Activated gamma-delta T cell treated with Interleukin-2 at 50 U/mL for 16 hours (primary cell): Measurements from ENCODE around the gene MELK.

Source experiments
- DNase-seq: peaks from one replicate; pipeline ENCODE4 v3.0.0-alpha.2; 2020

MELK gene

DNA sequence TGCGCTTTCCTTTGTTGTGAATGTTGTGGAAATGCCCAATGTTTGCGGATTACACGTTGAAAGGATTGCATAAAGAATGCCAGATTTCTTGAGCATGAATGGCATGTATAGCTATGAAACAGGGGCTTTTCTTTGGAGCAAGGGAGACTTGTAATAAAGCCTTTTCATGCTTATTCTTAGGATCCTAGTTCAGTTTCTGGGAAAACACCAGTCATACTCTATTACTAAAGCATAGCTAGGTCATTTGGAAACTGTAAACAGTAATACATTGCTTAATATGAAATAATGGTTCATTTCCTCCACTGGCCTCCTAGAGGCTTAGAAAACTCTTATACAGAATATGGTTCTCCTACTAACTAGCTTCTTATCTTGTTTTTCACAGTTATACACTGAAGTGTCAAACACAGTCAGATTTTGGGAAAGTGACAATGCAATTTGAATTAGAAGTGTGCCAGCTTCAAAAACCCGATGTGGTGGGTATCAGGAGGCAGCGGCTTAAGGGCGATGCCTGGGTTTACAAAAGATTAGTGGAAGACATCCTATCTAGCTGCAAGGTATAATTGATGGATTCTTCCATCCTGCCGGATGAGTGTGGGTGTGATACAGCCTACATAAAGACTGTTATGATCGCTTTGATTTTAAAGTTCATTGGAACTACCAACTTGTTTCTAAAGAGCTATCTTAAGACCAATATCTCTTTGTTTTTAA, 104.2 kb downstream of the MELK start:
- no peak for DNase-seq

DNA sequence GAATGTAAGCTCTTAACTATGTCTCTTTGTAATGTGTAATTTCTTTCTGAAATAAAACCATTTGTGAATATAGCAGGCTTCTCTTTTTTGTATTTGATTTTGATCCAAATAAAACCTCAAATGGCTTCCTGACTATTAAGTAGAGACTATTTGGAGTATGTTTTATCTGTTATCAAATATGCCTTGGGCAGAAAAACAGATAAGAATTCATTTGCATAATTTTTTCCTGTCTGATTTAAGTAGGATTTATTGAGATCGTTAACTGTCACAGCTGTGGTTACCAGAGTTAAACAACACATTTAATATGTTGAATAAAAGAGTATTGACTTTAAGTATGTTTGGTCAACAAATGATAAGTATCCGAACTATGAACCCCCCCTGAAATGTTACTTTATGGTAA, 104.9 kb downstream of the MELK start:
- no peak for DNase-seq

DNA sequence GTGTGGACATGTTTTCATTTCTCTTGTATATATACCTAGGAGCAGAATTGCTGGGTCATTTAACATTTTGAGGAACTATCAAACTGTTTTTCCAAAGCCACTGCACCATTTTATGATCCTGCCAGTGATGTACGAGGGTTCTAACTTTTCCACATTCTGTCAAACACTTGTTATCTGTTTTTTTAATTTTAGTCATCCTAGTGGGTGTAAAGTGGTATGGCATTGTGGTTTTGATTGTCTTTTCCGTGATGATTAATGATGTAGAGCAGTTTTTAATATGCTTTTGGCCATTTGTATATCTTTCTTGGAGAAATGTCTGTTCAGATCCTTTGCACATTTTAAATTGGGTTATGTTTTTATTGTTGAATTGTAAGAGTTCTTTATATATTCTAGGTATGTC, 107.0 kb downstream of the MELK start:
- DNase-seq: no peak

DNA sequence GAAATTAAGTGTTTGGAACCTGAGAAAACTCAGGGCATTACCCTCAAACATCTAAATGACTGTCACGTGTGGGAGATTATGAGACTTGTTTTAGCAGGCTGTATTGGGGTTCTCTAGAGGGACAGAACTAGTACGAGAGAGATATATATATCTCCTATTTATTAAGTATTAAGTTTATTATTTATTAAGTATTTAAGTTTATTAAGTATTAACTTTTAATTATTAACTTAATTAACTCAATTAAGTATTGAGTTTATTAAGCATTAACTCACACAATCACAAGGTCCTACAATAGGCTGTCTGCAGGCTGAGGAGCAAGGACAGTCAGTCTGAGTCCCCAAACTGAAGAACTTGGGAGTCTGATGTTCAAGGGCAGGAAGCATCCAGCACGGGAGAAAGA, 113.8 kb downstream of the MELK start:
- DNase-seq: no peak

DNA sequence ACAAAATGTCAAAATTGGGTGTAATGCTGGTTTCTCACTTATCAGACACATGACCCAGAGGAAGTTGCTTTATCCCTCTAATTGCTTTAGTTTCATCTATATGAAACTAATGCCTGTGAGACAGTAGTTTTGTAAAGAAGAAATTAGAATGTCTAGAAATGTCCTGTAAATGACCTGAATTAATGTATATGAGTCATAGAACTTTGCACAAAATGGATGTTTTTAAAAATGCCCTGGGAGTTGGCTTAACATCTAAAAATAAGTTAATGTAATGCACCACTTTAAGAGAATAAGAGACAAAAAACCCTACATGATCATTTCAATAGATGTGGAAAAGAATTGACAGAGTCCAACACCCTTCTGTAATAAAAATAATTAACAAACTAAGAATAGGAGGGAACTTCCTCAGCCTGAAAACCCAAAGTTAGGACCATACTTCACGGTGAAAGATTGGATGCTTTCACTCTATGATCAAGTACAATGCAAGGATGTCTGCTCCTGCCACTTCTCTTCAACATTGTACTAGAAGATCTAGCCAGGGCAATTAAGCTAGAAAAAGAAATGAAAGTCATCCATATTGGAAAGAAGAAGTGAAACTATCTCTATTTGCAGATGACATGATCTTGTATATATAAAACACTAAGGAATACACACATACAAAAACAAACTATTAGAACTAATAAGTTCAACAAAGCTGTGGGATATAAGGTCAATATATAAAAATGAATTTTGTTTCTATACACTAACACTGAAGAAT, 117.9 kb downstream of the MELK start:
- DNase-seq: no peak

DNA sequence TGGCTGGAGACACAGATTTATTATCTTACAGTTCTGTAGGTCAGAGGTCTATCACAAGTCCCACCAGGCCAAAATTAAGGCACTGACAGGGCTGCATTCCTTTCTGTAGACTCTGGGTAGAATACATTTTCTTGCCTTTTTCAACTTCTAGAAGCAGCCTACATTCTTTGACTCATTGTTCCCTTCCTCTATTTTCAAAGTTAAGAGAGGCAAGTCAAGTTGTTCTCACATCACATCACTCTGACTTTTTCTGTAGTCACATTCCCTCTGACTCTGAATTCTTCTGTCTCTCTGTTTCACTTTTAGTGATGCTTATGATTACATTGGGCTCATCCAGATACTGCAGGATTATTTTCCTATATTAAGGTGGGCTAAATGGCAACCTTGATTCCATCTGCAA, 119.0 kb downstream of the MELK start:
- DNase-seq: no peak

DNA sequence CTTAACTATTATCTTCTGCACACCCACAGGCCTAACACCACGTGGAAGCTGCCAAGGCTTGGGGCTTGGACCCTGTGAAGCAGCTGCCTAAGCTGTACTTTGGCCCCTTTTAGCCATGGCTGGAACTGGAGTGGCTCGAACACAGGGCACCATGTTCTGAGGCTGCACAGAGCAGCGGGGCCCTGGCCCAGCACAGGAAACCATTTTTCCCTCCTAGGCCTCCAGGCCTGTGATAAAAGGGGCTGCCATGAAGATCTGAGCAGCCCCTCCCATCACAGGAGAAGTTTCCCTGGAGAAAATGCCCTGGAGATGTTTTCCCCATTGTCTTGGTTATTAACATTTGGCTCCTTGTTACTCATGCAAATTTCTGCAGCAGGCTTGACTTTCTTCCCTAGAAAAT, 126.3 kb downstream of the MELK start:
- no peak for DNase-seq

DNA sequence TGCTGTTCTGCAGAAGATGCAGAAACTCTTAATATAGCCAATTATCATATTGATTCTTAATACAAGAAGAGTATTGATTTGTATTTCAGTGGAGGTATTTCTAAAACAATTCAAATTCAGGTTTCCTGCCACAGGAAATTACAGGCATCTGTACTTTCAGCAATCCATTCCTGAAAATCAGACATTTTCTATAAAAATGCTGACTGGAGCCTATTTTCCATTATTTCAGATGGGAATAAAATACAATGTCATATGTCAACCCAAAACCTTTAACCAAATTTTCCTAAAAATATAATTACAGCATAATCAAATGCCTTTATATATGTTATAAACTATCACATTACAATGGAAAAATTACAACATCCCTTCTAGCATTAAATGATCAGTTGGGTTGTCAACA, 131.5 kb downstream of the MELK start:
- DNase-seq: no peak

DNA sequence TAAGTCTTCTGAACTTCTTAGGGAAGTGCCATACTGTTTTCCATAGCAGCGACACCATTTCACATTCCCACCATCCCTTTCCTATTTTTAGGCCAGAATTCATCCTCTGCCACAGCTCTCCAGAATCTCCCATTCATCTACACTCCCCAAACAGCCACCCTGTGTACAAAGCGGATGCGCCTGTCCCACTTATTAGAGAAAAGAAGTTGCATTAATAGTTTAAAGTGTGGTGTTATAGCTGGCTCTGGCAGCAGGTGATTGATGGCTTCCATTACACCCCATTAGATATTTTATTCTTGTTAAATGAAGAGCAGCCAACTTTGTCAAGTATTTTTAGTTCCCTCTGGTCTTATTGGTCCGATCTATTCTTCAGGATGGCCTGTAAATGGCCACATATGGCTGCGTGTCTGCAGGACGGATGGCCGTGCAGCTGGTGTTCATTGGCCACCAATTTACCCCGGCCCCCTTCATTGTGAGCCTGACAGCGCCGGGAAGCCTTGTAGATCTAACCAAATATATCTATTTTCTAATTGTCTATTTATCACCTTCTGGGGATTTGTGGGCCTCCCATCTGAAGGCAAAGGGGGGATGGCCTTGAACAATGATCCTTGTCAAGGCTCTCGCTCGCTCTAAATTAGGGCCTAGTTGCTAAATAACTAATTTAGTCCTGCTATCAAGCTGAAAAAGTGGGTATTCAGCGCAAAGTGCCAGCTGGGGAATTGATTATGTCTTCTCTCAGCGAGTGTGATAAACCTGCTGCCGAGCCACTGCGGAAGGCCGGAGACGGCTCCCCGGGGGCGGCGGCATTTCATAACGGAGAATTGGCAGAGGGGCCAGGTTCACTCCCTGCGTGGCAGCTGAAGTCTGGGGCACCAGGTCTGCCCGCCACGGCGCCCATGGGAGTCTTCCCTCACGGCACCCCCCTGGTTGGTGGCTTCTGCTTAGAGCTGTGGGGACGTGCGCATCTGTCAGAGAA, 141.1 kb downstream of the MELK start:
- no peak for DNase-seq

DNA sequence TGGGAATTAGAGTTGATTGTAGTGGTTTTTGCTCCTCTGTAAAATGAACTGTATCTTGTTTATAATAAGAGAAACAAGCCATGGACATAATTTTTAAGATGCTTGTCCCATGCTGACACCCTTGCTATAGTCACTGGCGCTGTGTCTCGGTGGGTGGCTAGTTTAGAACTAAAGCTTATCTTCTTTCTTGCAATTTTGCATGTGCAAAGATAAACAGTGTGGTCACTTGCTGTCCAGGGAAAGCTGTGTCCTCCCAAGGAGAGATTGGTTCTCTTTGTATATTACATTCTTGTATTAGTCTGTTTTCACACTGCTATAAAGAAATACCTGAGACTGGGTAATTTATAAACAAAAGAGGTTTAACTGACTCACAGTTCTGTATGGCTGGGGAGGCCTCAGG, 143.8 kb downstream of the MELK start:
- DNase-seq: no peak

DNA sequence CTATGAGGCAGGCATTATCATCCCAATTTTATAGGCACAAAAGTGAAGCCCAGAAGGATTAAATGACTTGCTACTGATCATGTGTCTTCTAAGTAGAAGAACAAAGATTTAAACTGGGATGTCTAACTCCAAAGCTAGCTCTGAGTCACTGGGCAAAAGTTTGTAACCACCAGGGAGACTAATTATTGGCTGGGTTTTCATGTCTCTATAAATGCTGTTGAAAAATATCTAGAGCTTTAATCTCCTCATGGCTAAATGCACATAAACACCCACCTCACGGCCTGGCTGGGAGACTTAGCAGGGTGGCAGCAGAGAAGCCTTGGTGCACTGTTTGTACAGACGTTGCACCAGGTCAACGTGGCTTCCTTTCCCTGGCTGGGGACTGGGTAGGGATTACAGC, 144.6 kb downstream of the MELK start:
- no peak for DNase-seq

DNA sequence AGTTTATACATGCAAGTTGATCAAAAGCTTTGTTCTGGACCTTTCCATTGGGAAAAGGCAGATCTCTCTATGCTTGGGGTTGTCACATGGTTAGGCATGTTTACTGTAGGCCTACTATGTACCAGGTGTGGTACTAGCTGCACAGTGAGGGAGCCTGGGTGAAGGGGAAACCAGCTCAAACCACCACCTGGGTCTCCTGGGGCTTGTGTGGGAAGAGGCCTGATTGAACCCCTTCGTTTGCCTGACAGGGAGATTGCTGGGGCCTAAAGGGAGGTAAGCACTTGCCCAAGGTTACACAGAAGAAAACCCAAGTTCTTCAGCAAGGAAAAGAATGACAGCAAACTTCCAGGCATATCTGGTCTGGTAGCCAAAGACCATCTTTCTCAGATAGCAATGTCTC, 145.9 kb downstream of the MELK start:
- DNase-seq: no peak

DNA sequence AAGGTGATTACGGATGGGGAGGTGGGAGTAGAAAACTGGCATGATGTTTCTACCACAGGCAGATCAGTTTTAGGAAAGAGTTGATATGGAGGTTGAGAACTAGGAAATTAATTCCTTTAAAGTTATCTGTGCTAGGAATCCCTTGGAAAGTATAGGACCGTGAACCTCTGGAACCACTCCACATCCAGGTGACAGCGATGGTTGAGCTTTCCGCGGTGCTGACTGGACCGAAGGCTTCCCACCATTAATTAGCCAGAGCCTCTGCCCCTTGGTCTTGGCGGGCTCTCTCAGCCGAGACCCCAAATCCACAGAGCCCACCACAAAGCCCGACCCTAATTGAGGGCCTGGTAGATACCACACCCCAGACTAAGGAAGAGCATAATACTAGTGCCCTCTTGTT, 147.3 kb downstream of the MELK start:
- no peak for DNase-seq

DNA sequence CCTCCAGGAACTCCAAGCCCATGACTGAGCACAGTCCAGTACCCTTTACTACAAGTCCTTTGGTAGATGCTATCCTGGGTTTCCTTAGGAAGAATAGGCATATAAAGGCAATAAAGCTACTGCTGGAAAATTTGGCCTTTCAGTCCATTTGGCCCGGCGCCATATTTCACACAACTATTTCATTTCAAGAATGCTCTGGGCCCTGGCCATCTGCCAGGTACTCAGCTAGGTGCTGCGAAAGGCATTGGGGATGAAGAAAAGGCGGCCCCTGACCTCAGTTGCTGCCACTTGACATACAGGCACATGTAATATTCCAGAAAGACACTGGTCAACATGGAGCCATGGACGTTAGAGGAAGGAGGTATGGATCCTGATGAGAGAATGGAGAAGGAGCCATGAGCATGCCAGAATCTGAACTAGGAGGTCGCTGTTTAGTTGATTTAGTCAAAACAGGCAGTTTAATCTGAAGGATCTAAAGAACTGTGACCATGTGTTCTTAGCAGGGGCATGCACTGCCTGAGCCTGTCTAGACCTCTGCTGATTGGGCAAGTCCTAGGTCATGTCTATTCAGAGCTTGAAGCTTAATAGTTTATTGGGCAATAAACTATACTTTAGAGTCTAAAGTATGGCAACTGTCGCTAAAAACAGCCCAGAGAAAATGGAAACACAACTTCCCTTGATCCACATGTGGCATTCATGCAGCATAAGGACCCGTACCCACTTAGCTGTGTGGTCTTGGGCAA, 149.3 kb downstream of the MELK start:
- no peak for DNase-seq

DNA sequence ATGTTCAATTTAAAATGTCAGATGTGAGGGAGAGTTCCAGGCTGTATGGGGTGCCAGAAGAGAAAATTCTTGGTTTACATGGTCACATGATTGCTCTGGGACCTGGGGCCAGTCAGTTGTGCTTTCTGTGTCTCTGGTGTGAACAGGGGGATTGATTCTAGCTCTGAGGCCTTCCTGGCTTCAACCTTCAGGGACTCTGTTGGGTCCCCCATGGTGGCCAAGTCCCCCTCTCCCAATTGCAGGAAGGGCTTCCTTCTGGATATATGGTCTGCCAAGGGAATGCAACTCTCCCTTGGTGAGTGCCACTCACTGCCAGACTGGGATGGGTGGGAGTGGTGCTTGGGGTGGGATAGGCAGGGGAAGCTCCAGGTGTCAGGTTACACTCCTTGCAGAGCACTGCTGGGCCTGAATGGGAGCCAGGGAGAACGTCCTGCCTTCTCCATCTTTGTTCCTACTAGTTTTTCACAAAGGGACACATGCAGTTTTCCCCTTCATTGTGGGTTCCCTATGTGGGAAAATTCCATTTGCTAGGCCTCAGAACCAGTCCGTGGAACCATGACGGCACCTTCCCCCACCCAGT, 153.2 kb downstream of the MELK start:
- no peak for DNase-seq
